GM18511 (cell line): Measurements from ENCODE around the gene BICD2.

Experiments used
- ATAC-seq: cut with Tn5 transposase; IDR thresholded peaks from one replicate; pipeline ENCODE4 v1.9.1; 2021; ENCODE audit warnings: mild to moderate bottlenecking, moderate library complexity; ENCODE audit not compliant: unreplicated experiment

Gene BICD2

GRCh38 chr9:92716557-92716956, 48.1 kb downstream of the BICD2 start:
- peak; percentile 66 for ATAC-seq

GRCh38 chr9:92715488-92716231, 49.0 kb downstream of the BICD2 start:
- no peak for ATAC-seq

- no peak for ATAC-seq
Measured at GRCh38 chr9:92714787-92715487, 49.7 kb downstream of the BICD2 start.

GRCh38 chr9:92714016-92714415, 50.6 kb downstream of the BICD2 start:
- ATAC-seq, result no peak

DNA sequence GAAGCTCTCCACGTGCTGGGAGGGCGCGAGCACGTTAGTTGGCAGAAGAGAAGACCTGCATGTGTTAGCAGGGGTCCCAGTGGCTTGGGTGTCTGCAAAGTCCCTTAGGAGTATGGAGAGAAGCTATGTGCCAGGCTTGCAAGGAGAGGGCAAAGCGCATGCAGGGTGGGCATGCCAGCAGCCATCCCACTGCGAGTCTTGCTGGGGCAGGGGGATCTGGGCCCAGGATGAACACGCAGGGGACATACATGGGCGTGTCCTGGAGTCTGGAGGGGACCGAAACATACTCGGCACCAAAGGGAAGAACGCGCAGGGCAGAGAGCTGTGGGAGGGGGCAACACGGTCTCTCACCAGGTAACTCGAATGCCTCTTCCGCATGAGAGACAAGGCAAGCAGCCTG, 51.1 kb downstream of the BICD2 start:
- no peak for ATAC-seq

DNA sequence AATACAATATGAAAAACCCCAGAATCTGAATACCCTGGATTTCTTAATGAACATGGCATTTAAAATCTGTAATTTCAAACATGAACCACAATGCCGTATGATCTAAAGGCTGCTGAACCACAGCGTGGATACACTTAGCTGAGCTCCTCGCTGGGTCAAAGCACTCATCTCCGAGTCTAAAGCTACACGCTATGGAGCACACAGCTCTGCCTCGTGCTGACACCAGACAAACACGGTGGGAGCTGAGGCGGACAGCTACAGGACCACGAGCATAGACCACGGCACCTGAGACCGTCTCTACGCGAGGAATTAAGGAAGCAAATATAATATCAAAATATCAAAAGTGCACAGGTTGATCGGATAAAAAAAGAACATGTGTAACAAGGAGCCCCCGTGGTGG, 51.9 kb downstream of the BICD2 start:
- ATAC-seq, result no peak

DNA sequence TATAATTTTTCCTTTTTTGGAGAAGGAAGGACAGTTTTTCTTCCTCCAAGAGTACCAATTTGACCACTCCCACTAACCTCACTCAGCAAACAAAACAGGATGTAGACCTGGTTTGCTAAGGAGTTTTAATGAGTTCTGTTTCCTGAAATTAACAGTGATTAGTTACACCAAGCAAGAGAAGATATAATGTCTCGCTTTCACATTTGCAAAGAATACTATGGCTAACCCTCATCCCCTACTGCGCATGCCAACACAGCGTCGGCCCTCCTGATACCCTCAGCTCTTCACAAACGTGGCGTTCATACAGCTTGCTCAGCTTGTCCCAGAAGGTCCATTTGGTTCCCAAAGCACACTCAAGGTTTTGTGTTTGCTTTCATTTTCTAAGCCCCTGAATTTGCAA, 52.8 kb downstream of the BICD2 start:
- ATAC-seq, result no peak

GRCh38 chr9:92711146-92711545, 53.5 kb downstream of the BICD2 start:
- no peak for ATAC-seq

GRCh38 chr9:92710368-92710767, 54.3 kb downstream of the BICD2 start:
- ATAC-seq, result no peak

DNA sequence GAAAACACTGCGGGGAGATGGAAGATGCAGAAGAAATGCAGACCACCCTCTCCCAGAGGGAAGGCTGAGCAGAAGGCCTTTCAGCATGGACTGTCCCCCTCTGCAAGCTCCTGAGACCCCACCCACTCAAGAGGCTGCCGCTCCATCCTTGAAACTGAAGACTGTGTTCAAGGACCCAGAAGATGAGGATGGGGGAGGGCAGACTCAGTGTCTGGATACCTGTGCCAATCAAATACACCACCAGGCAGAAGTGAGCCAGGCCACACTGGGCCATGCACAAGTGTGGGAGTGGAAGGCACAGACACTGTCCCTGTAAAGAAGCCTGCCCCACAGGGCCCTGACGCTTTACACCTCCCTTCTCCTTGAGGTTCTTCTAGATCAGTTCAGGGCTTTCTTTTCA, 54.7 kb downstream of the BICD2 start:
- no peak for ATAC-seq

- ATAC-seq, result no peak
Measured at GRCh38 chr9:92709240-92709639, 55.4 kb downstream of the BICD2 start.

- no peak for ATAC-seq
Measured at GRCh38 chr9:92707530-92707929, 57.1 kb downstream of the BICD2 start.

GRCh38 chr9:92706218-92706940, 58.3 kb downstream of the BICD2 start:
- peak; percentile 76 for ATAC-seq

GRCh38 chr9:92704528-92704927, 60.1 kb downstream of the BICD2 start:
- no peak for ATAC-seq

DNA sequence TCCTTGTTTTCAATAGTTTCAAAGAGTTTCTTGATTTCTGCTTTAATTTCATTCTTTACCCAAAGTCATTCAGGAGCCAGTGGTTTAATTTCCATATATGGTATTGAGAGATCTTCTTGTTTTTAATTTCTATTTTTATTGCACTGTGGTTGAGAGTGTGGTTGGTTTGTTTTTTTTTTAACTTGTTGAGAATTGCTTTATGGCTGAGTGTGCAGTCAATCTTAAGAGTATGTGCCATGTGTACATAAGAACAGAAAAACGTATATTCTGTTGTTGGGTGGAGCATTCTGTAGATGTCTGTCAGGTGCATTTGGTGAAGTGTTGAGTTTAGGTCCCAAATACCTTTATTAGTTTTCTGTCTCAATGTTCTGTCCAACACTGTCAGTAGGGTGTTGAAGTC, 68.0 kb downstream of the BICD2 start:
- no peak for ATAC-seq

GRCh38 chr9:92686954-92687353, 77.7 kb downstream of the BICD2 start:
- no peak for ATAC-seq

DNA sequence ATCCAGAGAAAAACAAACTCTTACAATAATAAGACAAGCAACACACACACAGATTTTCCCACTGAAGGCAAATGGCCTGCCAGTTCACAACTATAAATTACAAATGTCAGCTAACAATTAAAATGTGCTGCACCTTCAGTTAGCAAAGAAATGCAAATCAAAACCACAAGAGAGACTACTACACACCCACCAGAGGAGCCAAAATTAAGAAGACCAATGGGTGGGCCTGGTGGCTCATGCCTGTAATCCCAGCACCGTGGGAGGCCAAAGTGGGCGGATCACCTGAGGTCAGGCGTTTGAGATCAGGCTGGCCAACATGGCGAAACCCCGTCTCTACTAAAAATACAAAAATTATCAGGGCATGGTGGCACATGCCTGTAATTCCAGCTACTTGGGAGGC, 79.6 kb downstream of the BICD2 start:
- no peak for ATAC-seq

DNA sequence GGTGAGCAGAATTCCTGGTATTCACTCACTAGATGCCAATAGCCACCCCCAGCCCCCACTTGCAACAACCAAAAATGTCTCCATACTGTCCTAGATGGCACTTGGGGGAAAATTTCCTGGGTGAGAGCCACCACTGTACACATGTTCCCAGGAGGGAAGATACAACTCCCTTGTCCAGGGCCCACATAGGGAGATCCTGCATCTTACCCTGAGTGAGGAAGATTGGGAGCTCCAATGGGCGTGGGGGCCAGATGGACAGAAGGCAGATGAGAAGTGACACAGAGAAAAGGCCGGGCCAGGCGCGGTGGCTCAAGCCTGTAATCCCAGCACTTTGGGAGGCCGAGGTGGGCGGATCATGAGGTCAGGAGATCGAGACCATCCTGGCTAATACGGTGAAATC, 82.4 kb downstream of the BICD2 start:
- no peak for ATAC-seq

DNA sequence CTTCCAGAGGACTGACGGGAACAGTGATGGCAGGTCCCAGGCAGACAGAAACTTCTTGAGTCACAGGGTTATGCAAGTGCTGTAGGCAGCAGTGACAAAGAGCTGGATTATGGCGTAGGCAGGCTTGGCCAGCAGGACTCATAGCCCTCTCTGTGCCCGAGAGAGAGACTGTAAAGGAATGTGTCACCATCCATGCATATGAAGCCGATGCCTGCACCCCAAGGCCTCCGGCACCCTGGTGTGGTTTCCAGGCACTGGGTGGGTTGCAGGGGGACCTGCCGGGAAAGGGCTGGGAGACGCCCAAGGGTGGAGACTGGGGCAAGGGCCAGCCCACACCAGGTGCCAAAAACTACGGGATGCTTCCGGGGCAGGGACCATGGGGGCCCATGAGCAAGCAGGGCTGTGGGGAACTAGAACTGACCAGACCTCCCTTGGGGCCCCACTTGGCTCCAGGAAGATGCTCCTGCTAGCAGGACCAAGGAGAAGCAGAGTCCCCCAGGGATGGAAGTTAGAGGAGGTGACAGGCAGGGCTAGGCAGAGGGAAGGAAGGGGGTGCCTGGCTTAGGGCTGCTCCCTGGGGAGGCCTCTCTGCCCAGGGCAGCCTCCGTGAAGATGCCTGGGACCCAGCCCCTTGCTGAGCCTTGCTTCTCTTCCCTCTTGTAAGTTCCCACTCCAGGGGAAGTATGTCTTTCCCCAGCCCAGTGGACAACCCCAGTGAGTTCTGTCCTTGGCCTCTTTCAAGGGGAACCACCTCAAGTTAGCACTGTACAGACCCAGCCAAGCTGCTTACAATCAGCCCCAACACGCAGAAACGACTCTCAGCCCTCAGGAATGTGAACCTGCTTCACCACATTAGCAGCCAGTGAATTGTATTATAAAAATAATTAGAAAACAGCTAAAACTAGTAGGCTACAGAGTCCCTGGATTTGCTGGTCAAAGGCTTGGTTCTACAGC, 84.2 kb downstream of the BICD2 start:
- ATAC-seq, result no peak

DNA sequence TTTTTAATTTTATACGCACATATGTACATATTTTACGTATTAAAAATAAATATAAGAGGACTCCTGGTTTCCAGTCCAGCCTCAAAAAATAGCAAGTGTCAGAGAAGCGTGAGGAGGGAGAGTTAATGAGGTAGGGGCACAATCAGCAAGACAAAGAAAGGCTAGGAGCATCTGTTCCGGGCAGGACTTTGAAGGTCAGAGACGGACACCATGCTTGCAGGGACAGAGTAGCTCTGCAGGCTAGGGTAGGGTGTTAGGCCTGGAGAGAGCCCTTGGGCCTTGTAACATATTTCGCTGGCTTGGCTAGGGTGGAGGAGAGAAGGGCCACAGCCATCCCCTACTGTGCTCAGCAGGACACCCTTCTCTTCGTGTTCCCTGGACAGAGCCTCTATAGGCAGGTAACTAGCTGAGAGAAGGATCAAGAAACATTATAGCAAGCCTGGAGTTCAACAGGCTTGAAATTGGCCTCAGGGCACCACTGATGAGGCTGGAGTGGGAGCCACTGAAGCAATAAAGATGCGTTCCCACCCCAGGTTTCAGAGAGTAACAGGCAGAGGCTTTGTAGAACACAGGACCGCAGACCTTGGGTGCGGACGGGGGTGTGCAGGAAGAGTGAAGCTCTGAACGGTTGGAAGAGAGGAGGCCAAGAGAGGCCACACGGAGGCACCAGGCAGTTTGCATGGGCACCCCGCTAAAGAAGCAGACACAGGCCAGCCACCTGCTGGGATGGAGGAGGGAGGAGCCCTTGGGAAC, 85.0 kb downstream of the BICD2 start:
- no peak for ATAC-seq
